GM12878 (cell line): Measurements from ENCODE around the gene GLB1L2. TPM values are rescaled to one million over a fixed set of nuclear protein-coding genes. Genes with fewer than 3 reads are reported as not detected.

Source experiments
- ATAC-seq: fragments of 200-7000 bp; cut with Tn5 transposase; 3 replicates; pipeline ENCODE4 v1.9.1; 2020; ENCODE audit warnings: mild to moderate bottlenecking, moderate library complexity
- BruUV-seq: library from RNA; stranded (reverse); fragments of 400-500 nt; replicated peaks from 2 replicates; lab custom pipeline; 2021; lab: Mats Ljungman, UMichigan
- CTCF ChIA-PET: fragments of 300-600 bp; sonication (Branson Sonifier 250); formaldehyde crosslinking; extraction: SDS; loops from one replicate; lab custom pipeline; 2021; ENCODE audit warnings: inconsistent platforms; lab: Yijun Ruan, JAX
- POLR2A ChIA-PET: fragments of 350-600 bp; formaldehyde crosslinking; extraction: SDS; loops from one replicate; lab custom pipeline; 2021; ENCODE audit warnings: inconsistent platforms; lab: Charles Lee
- RAD21 ChIA-PET: fragments of 300-600 bp; sonication (Branson Sonifier 250); formaldehyde crosslinking; loops from one replicate; lab custom pipeline; 2023; ENCODE audit warnings: antibody characterized with exemption; ENCODE audit not compliant: unreplicated experiment; lab: Charles Lee
- SMC1A ChIA-PET: fragments of 300-600 bp; sonication (Branson Sonifier 250); formaldehyde crosslinking; loops from one replicate; lab custom pipeline; 2023; ENCODE audit not compliant: unreplicated experiment, uncharacterized antibody; lab: Charles Lee
- DNase-seq: peaks from one replicate; pipeline ENCODE4 v3.0.0-alpha.2; 2011; ENCODE audit warnings: low read depth, low spot score
- FAIRE-seq: peaks from 3 replicates; lab custom pipeline; 2011; peaks lifted over from hg19 to GRCh38; lab: Jason Lieb, UNC
- H2AFZ ChIP-seq: 2 replicates; pipeline ENCODE4 v1.6.0; 2011; ENCODE audit warnings: low read depth, low read length, control low read depth; ENCODE audit not compliant: control insufficient read depth
- H3K27ac ChIP-seq: 2 replicates; pipeline ENCODE4 v1.5.1; 2011; ENCODE audit warnings: control low read depth; ENCODE audit not compliant: control insufficient read depth, insufficient read depth
- H3K27me3 ChIP-seq, 2 experiments: replicated peaks in 1 of 2; 2 replicates each; pipeline versions ENCODE4 v1.6.0 to v1.6.1; 2011; ENCODE audit warnings: low read length in 1 of 2; ENCODE audit not compliant: control insufficient read depth in 2 of 2, insufficient read depth in 2 of 2
- H3K36me3 ChIP-seq, 2 experiments: 2 replicates each; pipeline ENCODE4 v1.5.1; 2011; ENCODE audit warnings: low read length in 1 of 2; ENCODE audit not compliant: control insufficient read depth in 2 of 2, insufficient read depth in 2 of 2
- H3K4me1 ChIP-seq: 2 replicates; pipeline ENCODE4 v1.6.1; 2011; ENCODE audit warnings: mild to moderate bottlenecking, low read length, moderate library complexity, mixed read lengths; ENCODE audit not compliant: control insufficient read depth, insufficient read depth
- H3K4me2 ChIP-seq: 2 replicates; pipeline ENCODE4 v1.6.0; 2011; ENCODE audit warnings: control low read depth; ENCODE audit not compliant: control insufficient read depth, insufficient read depth
- H3K4me3 ChIP-seq: fragments of 200-600 bp; sonication (generic); 2 replicates; pipeline ENCODE4 v1.5.1; 2016
- H3K79me2 ChIP-seq: 2 replicates; pipeline ENCODE4 v1.6.0; 2011; ENCODE audit warnings: low read length; ENCODE audit not compliant: control insufficient read depth, insufficient read depth
- H3K9ac ChIP-seq: 2 replicates; pipeline ENCODE4 v1.8.0; 2011; ENCODE audit warnings: low read length, control low read depth, mixed read lengths; ENCODE audit not compliant: control insufficient read depth, insufficient read depth
- H3K9me3 ChIP-seq: replicated peaks from 3 replicates; pipeline ENCODE4 v1.5.1; 2011; ENCODE audit warnings: mild to moderate bottlenecking, low read length; ENCODE audit not compliant: control insufficient read depth, insufficient read depth
- H4K20me1 ChIP-seq: 2 replicates; pipeline ENCODE4 v1.6.0; 2011; ENCODE audit not compliant: control insufficient read depth, insufficient read depth
- CEBPZ ChIP-seq: fragments of 150-350 bp; IDR thresholded peaks from 2 replicates; pipeline ENCODE4 v1.6.1; 2016; ENCODE audit warnings: low read depth, low read length
- IKZF2 ChIP-seq, 2 experiments: fragments of 450-650 bp; IDR thresholded peaks; 2 replicates each; pipeline ENCODE4 v1.6.1; 2017; ENCODE audit warnings: mild to moderate bottlenecking in 2 of 2, moderate library complexity in 2 of 2
- IRF4 ChIP-seq: IDR thresholded peaks from 2 replicates; pipeline ENCODE4 v1.6.1; 2011; ENCODE audit warnings: low read depth, low read length
- NR2F1 ChIP-seq: fragments of 450-650 bp; conservative IDR thresholded peaks from 2 replicates; pipeline ENCODE4 v1.6.1; 2017; ENCODE audit warnings: mild to moderate bottlenecking
- SMAD1 ChIP-seq: fragments of 450-650 bp; IDR thresholded peaks from 2 replicates; pipeline ENCODE4 v1.6.1; 2018; ENCODE audit warnings: mild to moderate bottlenecking, low read depth; ENCODE audit not compliant: partially characterized antibody
- ZNF592 ChIP-seq: fragments of 450-650 bp; IDR thresholded peaks from 2 replicates; pipeline ENCODE4 v1.6.1; 2017; ENCODE audit warnings: mild to moderate bottlenecking, moderate library complexity
- WGBS: methylation state at CpG from one replicate; pipeline ENCODE4 v1.1.6; 2016; ENCODE audit warnings: low lambda C conversion rate; ENCODE audit not compliant: insufficient replicate concordance, insufficient coverage; ENCODE audit errors: missing lambda C conversion rate; 5-methylcytosine and 5-hydroxymethylcytosine counted together
- in situ Hi-C: fragments of 300-500 bp; cut with MboI; formaldehyde crosslinking; loops from 9 replicates; pipeline ENCODE4 v1.14.3; 2018; ENCODE audit warnings: mixed read lengths
- intact Hi-C: fragments of 100-400 bp; cut with micrococcal nuclease; formaldehyde crosslinking; loops from one replicate; pipeline ENCODE4 v1.14.2; 2022; ENCODE audit not compliant: unreplicated experiment
- polyA plus RNA-seq, 11 experiments: library from polyadenylated mRNA; depleted of rRNA in 4 of 11; unstranded in 6 of 11; stranded (reverse) in 5 of 11; fragments of >200 nt; fragmentation: Nextera tagmentation in 4 of 11; fragmentation: Illumina TruSeq in 1 of 11; extraction: Ambion mirVana in 4 of 11; extraction: Trizol in 1 of 11; gene quantifications; 1 replicate in 1 of 11; 2 replicates in 10 of 11; pipeline versions ENCODE4 v1.2.1 to v1.2.3, GENCODE V29; 2011 to 2016; ENCODE audit warnings: inconsistent platforms in 2 of 11, missing spikeins in 2 of 11, low read depth in 1 of 11
- total RNA-seq, 4 experiments: library from RNA; depleted of rRNA in 3 of 4; stranded (reverse); fragments of >200 nt in 3 of 4; fragmentation: Illumina TruSeq in 1 of 4; extraction: Trizol in 1 of 4; gene quantifications; 2 replicates each; pipeline versions ENCODE4 v1.2.1 to v1.2.3, GENCODE V29; 2013 to 2021

Gene GLB1L2
- total and polyA plus RNA-seq, 10 of the 15 experiments (the other 5 are each of a cell fraction or from before 2014, with no cell fraction given): 0.04 to 0.85 (median 0.49) TPM

GRCh38 chr11:134383576-134384221 is 51.9 kb downstream of the GLB1L2 start:
- TF ChIP-seq NR2F1 (no peak), IRF4 (no peak), CEBPZ (no peak), ZNF592 (no peak), SMAD1 (no peak), IKZF2 (IDR thresholded peaks at IDR 0.05) (no peak)
- no TSS peak for BruUV-seq
- Histone ChIP-seq H3K79me2 (no peaks in the 10 kb centered on the region), H3K4me3 (no peak overlapping the region), H3K27me3 (no peaks in the 10 kb centered on the region; a peak in 1 of 4 replicates), H3K27ac (no peak overlapping the region), H3K36me3 (no peaks in the 10 kb centered on the region), H3K4me2 (no peak overlapping the region), H3K9me3 (no peaks in the 10 kb centered on the region), H3K9ac (no peak overlapping the region), H4K20me1 (no peaks in the 10 kb centered on the region), H3K4me1 (no peaks in the 10 kb centered on the region), H2AFZ (no peak overlapping the region)
- RAD21 ChIA-PET: no interaction called here
- POLR2A ChIA-PET: no interaction called here
- DNase-seq (no peak), ATAC-seq (no peak), FAIRE-seq (no peak)
- WGBS: 84% methylated on average over 76 of the region's 78 CpGs
- SMC1A ChIA-PET: no interaction called here
- intact Hi-C loops: no loop called here
- CTCF ChIA-PET: no interaction called here
- in situ Hi-C loops: no loop called here
